Tibial nerve (tissue), 4 donors: ENCODE data around the gene PMAIP1.

Experiments
- CTCF ChIP-seq, 5 experiments: fragments of 200-600 bp in 3 of 5; fragments of 450-650 bp in 2 of 5; sonication (generic) in 3 of 5; IDR thresholded peaks; one replicate each; pipeline ENCODE4 v1.5.1; 2016 to 2019; ENCODE audit warnings: antibody characterized with exemption in 5 of 5, mild to moderate bottlenecking in 3 of 5, moderate library complexity in 2 of 5
- EP300 ChIP-seq, 2 donors: sonication (generic); formaldehyde crosslinking; IDR thresholded peaks; one replicate each; pipeline ENCODE4 v1.6.1; 2017; ENCODE audit warnings: antibody characterized with exemption in 2 of 2, mild to moderate bottlenecking in 1 of 2
- POLR2A ChIP-seq, 2 donors: fragments of 450-650 bp; IDR thresholded peaks; one replicate each; pipeline ENCODE4 v1.6.1; 2017; ENCODE audit warnings: antibody characterized with exemption in 2 of 2, mild to moderate bottlenecking in 2 of 2, moderate library complexity in 2 of 2

GRCh38 chr18:59939127-59939526 lies 39.3 kb downstream of the PMAIP1 start:
- TF ChIP-seq CTCF (IDR thresholded peaks at IDR 0.05) (no peak), POLR2A (IDR thresholded peaks at IDR 0.05) (no peak), EP300 (IDR thresholded peaks at IDR 0.05) (no peak)
